ENCODE measurements around the gene CFAP221. TPM values are rescaled to one million over a fixed set of nuclear protein-coding genes. Genes with fewer than 3 reads are reported as not detected.

CFAP221 gene
- 1.0 TPM in 1 of 2 replicates, not detected in the other for total RNA-seq (2014; rRNA removed; shearing (Covaris generic))

DNA sequence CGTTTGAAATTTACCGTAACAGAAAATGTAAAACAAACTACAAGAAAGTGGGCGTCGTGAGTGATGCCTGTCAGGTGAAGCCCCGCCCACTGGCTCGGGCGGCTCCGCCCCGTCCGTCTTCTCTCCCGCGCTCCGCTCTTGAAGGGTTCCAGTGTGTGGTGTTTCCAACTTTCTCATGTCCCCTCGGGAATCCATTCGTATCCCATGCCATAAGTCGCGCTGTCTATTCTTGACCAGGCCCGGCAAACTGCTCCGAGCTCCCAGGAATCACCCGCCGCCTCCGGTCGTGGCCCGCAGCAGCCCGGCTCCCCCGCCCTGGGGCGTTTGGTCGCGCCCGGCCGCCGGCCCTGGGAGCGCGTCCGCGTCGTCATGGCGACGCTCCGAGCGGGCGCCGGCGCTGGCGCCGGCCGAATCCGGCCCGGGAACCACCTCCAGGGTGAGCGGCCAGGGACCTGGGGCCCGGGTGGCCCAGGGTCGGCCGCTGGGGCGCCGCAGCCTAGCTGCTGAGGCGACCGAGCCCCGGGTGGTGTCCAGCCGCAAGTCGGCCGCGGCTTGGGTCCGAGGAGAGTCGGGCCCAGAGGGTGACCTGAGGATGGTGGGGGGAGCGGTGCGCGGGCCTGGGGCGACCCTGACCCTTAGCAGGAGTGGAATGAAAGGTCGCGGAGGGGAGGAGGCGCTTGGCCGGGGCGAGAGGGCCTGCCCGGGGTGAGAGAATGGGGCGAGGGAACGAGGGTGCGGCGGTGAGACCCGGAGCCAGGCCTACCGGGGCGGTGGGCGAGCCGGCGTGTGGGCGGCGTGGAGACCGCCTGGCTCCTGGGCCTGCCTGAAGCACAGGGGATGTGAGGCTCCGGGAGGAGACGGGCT lies at the start of gene CFAP221:
TSS of gene CFAP221 (plus strand) at position 375 of the 864 bp plus-strand sequence. CDS start 1,683 bp downstream, outside the sequence.
- peak; percentile 45 for DNase-seq (ENCODE audit: low spot score)

DNA sequence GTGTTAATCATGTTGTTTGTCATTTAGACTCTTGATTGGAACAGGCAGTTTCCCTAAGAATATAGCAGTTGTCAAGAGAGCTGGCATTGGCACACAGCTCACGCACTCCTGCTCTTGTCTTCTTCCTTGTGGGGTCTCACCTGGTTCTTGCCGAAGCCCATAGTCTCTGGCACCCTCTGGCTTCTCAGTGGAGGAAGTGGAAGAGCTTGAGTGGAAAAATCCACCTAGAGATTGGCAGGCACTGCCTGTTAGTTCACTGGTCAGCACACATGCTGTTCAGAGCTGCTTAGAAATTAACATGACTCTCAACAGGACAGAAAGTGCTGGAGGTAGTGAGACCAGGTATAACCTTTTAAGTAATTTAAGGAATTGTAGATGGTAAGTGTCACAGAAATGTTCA lies 48.3 kb upstream of the CFAP221 start:
- DNase-seq (ENCODE audit: low spot score): no peak

DNA sequence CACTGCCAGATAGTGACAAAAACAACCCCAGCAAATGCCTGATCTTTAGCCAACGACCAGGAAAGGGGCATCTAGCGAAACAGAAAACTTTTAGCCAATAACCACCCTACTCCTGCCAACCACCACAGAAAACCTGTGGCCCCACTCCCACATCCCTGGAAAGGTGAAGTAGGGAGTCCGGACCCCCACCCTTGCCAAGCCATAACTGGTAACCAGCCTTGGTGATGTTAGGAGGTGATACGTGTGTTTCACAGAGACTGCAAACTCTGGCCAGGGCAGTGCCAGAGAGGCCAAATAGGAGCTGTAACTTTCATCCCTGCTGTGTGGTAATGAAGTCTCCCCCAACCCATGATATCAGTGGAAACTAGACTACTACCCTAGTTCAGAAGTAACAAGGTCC lies 47.6 kb upstream of the CFAP221 start:
- no peak for DNase-seq (ENCODE audit: low spot score)

DNA sequence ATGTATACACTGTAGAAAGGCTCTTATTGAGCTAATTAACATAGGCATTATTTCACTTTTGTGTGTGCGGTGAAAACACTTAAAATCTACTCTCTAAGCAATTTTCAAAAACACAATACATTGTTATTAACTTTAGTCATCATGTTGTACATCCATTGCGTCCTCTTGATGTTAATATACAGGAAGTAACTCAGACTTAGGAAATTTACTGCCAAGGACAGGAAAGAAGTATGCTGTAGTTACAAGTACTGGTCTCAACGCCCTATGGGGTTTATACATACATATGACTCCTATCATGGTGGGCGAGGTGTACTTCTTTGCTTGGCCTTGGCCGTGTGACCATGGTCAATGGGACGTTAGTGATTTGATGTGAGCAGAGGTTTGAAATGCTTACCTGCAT lies 35.5 kb upstream of the CFAP221 start:
- no peak for DNase-seq (ENCODE audit: low spot score)

DNA sequence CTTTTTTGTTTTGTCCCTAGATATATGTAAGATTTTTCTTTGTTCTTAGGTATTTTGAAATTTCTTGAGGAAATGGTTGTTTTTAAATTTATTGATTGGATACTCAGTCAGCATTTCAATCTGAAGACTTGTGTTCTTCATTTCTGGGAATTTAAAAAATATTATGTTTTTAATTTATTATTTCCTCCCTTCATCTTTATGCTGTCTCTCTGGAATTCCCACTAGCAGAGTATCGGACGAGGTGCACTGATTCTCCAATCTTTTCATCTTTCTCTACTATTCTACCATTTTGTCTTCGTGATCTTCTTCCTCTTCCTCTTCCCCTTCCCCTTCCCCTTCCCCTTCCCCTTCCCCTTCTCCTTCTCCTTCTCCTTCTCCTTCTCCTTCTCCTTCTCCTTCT lies 32.3 kb upstream of the CFAP221 start:
- DNase-seq (ENCODE audit: low spot score): no peak

DNA sequence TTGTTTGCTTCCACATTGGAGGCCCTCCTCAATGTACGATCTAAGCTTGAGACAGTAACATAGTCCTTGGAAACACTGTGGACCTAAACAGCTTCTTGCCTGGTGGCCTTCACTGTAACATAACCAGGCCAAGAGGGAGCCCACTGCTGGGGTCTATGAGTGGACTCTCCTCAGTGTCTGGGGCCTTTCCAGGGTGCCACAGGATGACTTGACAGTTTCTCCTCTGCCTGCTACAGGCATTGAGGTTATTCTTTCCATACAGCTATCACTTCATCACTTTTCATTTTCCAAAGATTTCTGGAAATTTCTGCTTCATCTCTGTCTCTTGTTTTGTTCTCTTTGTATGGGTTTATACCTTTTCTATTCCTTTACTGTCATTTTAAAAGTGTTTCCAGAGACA lies 31.3 kb upstream of the CFAP221 start:
- no peak for DNase-seq (ENCODE audit: low spot score)

DNA sequence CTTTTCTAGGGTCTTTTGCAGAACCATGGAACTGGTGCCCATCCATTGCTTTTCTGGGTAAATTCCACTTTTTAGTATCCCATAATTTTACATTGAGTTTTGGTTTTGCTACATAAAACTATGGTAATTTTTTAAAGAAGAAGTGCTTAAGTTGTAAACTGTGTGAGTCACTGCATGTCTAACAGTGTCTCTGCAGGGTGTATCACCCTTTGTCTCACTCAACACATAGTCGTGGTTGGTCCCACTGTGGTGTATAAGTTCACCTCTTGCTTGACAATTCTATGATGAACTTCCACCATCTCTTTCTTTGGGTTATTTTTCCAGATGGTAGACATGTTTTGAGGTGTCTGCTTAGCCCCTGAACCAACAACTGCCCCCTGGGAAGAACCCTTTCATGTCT lies 30.4 kb upstream of the CFAP221 start:
- no peak for DNase-seq (ENCODE audit: low spot score)

DNA sequence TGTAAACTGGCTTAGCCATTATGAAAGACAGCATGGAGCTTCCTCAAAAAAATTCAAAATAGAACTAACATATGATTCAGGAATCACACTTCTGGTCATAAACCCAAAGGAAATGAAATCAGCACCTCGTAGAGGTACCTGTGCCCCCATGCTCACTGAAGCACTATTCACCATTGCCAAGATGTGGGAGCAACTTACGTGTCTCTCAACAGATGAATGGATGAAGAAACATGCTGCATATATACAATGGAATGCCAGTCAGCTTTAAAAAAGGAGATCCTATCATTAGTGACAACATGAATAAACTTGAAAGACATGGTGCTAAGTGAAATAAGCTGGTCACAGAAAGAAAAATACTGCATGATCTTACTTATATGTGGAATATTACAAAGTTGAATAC lies 28.1 kb upstream of the CFAP221 start:
- DNase-seq (ENCODE audit: low spot score): no peak

DNA sequence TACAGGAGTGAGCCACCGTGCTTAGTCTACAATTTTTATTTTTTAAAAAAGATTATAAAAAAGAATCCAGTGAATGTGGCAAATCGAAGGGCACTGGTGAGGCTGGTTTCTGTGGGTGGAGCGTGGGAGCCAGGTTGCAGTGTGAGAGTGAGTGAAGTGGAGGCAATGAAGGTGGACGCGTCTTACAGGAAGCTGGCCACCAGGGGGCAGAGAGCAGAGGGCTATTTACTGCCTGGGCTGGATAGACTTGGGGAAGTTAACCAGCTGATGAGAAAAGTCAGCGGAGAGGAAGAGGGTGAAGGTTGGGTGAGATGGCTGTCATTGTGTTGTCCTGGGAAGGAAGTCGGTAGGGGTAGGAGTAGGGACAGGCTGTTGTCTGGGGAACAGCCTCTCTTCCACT lies 26.8 kb upstream of the CFAP221 start:
- DNase-seq (ENCODE audit: low spot score): peak; percentile 49

DNA sequence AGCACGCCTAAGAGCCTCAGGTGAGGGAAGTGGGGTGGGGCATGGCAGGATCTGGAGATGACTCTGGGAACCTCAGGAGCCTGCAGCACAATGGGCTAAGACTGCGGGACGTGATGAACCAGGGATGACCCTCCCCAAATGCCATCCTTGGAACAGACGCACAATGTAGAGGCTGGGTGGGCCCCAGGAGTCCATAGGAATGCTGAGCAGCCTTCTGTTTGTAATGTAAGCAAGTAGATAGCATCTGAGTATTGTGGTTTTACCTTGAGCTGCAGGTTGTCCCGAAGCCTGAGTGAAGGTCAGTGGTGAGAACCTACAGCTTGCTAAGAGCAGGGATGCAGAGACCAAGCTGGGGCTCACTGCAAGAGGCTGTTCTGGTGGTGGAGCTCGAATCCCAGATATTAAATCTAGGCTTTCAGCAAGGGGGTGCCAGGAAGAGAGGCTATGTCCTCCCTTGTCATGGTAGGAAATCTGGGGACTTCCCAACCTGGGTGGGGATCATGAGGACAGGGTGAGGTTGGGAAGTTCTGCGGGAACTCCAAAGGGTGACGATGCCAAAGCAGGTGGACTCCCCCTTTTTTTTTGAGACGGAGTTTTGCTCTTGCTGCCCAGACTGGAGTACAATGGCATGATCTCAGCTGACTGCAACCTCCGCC lies 25.7 kb upstream of the CFAP221 start:
- no peak for DNase-seq (ENCODE audit: low spot score)

DNA sequence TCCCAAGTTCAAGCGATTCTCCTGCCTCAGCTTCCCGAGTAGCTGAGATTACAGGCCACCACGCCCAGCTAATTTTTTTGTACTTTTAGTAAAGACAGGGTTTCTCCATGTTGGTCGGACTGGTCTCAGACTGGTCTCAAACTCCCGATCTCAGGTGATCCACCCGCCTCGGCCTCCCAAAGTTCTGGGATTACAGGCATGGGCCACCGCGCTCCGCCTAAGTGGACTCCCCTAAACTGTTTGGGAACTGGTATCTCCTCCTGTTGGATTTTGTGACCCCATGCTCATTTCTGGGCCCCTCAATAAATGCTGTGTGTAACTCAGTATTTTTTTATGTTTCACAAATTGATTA lies 25.2 kb upstream of the CFAP221 start:
- no peak for DNase-seq (ENCODE audit: low spot score)

DNA sequence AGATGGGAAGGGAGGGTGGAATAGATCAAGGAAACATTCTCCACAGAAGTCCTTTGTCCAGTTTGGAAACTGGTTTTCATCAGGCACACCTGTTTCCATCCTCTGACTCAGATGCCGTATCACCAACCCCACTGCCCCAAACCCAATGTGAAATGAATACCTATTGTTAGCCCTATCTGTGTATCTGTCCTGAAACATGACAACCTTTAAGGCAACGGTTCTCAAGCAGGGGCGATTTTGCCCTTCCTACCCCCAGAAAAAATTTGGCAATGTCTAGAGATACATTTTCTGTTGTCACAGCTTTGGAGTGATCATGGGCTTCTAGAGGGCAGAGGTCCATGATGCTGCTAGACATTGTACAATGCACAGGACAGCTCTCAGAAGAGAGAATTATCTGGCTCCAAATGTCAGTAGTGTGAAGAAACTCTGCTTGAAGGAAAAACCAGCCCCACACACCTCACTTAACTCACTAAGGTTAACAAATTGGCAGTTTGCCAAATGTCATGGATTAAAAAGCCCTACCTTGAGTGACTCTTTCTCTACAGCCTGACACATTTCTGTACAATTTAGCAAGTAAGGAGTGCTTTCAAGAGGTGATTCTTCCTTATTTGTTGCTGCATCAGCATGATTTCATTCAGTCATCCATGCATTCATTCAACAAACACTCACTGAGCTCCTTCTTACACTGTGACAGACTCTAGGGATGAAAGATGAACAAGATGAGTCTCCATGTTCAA lies 23.4 kb upstream of the CFAP221 start:
- DNase-seq (ENCODE audit: low spot score): no peak

DNA sequence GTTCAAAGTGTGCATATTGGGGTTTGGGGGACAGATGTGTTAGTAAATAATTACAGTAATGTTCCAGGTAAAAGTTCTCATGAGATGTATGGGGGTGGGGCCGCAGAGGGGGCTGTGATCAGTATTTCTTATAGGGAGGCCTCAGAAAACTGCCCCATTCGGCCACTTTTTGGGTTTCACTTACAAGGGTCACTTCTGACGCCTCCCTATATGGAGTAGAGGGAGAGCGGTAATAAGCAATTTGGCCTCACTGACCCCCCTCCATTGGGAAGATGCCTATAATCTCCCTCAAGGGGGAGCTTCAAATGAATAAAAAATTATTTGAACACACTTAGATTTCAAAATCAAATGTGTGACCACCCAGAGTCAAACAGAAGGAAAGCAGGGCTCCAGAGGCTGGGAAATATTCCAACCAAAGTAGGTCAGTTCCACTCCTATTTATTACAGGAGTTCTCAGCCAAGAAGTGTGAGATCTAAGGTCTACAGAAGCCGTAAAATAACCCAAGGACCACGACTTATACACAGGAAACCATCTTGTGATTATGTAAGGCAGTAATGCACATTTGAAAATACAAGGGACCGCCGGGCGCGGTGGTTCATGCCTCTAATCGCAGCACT lies 22.7 kb upstream of the CFAP221 start:
- no peak for DNase-seq (ENCODE audit: low spot score)

DNA sequence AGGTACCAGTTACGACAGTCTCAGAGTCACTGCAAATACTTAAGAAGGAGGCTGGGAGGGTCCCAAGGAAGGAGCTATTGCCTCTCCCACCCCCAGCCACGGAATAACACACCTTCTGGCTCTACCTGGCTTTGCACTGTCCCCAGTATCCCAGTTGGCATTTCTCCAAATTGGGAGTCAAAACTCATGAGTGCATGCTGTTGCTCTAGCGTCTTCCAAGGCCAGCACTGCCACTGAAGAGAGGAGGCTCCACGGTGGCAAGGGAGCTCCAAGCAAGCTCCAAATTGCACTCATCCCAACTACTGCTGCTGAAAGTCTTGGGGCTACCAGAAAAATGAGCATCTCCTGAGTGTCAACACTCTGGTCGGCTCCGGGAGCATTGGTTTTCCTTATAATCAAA lies 21.6 kb upstream of the CFAP221 start:
- no peak for DNase-seq (ENCODE audit: low spot score)

DNA sequence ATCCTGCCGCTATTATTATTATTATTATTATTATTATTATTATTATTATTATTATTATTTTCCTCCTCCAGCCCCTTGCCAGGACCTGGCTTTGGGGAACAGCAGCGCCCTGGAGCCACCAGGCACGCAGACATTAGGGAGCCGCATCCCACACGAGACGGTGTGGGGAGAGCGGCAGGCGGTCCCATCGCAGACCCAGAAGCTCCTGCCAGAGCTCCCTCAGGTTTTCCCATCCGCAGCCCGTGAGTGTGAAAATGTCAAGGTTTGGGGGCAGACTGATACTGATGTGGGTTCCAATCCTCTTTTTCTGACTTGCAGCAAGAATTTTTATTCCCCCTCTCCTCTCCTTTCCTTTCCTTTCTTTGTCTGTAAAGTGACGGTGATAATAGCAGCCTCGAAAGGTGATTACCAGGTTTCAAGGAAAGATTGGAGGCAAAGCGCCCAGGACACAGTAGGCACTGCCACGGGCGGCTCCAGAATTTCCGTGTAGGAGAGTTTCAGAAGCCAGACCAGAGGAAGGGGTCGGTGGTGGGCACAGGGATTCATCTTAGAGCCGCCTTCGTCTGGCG lies 20.8 kb upstream of the CFAP221 start:
- DNase-seq (ENCODE audit: low spot score): no peak

DNA sequence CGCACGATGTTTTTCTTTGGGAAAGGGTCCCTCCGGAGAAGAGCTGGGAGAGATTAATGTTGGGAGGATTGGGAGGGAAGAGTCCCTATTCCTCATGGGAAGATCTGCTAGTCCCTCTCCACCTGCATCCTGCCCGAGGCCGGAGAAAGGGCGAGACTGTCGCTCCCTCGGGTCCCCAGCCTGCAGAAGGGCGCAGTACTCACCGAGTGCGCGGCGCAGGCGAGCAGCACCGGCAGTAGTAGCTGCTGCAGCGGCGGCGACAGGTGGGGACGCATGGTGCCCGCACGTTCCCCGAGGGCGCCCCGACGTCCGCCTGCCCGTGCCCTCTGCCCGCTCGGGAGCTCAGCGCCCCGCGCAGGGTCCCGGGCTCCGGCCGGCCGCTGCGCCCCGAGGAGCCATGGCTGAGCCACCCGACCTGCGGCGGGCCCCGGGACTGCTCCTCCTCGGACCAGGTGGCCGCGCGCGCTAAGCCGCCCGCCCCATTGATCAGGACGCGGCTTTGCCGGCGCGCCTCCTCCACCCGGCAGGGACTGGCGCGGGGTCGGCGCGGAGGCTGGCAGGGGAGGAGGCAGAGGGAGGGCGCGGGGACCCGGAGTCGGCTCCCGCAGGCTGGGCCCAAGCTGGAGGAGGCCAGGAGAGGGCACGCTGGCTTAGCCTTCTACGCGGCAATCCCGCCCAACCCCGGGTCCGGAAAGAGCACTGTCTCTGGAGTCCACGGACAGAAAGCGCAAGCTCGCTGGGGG lies 20.1 kb upstream of the CFAP221 start, which contains the start of gene SCTR:
TSS of gene SCTR (minus strand) at position 532 of the 743 bp plus-strand sequence. CDS start at position 275, 257 bp downstream.
- DNase-seq (ENCODE audit: low spot score): no peak

DNA sequence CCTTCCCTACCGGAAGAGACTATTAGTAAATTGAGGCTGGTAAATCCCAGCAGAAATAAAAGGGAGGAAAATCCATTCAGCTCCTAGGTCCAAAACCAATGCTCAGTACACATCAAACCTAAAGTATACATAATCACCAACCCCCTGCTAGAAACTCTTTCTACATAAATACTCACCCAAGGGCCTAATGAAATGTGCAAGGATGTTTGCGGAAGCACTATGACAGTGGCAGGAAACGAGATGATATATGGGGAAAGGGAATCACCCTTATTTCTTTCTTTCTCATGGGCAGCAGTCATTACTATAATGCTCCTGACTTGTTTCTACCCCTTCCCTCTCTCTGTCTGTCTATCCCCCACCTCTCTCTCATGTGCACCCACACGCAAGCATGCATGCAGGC lies 18.6 kb upstream of the CFAP221 start:
- DNase-seq (ENCODE audit: low spot score): no peak

DNA sequence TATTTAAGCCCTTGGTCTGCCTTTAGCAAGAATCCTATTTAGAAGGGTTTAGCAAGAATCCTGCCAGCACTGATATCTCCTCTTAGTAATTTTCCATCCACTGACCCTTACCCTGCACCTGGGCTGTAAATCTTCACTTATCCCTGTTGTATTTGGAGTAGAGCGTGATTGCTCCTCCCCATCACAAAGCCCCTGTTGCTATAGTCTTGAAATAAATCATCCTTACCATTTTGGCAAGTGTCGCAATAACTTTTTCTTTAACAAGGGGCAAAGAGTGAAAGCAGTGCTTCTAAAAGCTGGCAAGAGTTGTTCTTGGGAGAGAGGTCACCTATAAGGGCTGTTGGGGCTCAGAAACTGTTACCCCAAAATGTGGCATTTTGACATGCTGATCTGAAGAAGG lies 16.2 kb upstream of the CFAP221 start:
- DNase-seq (ENCODE audit: low spot score): no peak

DNA sequence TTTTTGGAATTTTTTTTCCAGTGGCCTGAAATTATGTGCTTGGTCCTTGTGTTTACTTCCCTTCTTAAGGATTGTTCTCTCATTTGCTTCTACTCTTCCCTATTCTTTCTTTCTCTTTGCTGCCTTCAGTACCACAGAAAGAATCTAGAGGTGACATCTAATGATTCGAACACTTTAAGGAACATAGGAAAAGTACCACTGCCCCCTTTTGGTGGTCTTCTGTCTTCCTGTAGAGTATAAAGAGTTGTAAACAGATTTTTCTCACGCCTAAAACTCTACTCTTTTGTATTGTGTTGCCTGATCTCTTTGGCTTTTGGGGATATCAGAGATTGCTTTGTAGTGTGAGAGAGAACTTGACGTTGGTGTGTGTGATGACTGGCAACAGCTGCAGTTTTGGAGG lies 13.0 kb upstream of the CFAP221 start:
- DNase-seq (ENCODE audit: low spot score): no peak

DNA sequence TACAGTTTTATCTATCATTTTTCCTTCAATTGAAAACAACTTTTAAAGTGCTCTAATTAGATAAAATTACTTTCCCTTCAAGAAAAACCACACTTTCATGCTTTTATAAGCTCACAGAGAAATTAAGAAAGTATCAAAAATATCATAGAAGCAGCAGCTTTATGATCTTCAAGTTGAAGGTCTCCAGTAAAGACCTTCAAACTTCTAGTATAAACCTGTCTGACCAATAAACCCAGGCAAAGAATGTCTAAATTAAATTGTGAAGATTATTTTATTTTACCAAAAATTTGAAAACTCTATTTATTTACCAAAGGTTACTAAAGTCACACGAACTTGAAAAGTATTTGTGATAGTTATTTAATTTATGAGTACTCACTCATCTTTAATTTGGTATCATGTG lies 10.7 kb upstream of the CFAP221 start:
- no peak for DNase-seq (ENCODE audit: low spot score)

DNA sequence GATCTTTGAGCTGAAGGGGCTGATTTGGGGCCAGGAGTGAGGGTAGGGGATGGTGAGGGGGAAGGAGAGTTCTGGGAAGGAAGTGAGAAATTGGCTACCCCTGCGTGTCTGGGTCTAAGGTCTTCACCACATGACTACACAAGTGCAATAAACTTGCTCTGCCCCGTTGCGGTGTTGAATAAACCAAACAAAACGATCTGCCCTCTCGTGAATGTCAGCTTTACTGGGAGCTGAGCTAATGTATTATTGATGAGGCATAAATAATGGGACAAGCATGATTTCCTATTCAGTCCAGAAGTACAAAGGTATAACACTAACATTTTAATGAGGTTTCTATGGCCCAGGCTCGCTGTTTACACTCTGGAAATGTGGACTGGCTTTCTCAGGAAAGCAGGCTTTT lies 8.0 kb upstream of the CFAP221 start:
- DNase-seq (ENCODE audit: low spot score): no peak
